ENCODE data around the gene RCAN2.

RCAN2 gene

DNA sequence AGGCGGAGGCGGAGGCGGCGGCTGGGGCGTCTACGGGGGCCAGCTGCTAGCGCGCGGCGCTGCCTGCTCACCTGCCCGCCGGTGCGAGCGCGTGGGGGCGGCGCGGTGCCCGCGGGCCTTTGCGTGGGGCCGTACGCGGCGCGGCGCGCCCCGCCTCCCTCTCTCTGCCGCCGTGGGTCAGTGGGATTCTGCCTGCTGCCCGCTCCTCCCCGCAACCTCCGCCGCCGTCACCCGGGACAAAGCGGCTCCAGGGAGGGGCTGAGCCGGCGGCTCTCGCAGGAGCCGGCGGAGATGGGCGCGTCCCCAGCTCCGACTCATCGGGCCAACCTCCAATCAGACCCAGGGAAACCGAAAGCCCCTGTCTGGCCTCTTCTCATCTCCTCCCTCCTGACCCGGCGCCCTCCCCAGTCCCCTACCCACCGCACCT is at the start of gene RCAN2:
TSS of gene RCAN2 (minus strand) at position 249 of the 427 bp plus-strand sequence.
- DNase-seq: peak in 50 of 58 donors; percentile 20 to 80 (median 60)

DNA sequence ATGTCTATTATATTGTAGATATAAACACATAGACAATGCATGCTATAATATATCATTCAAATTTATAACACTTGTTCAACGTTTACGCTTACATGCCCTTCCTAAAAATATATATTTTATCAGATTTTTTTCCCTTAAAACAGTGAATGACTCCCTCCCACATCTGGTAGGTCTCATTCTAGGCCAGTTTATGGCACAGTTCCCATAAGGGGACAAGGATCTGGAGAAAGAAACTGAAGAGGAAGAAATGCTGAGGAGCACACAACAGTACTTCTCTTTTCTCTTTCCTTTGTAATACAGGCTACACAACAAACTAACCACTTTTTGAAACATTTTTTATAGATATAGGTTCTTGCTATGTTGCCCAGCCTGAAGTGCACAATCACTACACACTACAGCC is 48.6 kb upstream of the RCAN2 start:
- DNase-seq: no peak

DNA sequence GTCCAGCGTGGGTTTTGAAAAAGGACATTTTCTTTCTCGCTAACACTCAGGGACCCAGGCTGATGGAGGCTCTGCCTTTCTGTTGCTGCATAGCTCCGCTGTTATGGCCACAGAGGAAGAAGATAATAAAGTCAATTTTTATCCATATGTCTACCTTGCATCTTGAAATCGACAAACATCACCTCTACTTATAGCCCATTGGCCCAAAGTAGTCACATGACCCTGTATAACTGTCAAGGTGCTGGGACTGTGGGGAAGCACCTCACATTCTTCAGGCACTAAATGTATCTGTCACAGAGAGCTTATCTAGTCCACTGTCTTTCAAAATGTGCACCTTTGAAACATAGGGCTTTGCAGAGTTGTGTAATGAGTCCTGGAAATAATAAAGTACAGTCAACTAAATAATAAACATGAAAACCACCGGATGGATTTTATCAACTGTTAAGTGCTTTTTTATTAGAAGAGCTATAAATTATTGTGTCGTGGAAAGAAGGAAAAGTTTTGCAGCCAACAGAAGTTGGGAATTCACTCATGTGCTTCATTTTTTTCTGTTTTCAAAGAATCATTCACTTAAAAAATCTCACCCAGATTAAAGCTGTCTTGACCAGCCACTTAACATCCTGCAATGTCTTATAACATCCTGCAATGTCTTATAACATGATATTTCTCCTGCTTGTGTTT is 47.7 kb upstream of the RCAN2 start:
- DNase-seq: no peak

DNA sequence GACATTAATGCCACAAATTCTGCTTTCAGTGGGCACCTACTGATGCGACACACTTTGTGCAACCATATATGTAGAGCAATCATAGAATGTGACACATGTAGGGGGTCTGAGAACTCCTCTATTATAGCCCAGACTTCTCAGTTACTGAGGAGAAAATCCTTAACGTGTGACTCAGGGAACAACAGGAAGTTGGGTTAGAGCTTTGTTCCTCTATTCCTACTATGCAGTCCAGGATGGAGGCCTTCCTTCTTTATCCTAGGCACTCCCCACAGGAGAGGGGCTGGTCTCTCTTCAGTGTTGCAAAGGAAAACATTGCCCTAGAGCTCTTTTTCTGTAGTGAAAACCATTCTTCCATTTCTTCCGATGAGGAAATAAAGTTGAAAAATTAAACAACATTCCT is 39.6 kb upstream of the RCAN2 start:
- no peak for DNase-seq

DNA sequence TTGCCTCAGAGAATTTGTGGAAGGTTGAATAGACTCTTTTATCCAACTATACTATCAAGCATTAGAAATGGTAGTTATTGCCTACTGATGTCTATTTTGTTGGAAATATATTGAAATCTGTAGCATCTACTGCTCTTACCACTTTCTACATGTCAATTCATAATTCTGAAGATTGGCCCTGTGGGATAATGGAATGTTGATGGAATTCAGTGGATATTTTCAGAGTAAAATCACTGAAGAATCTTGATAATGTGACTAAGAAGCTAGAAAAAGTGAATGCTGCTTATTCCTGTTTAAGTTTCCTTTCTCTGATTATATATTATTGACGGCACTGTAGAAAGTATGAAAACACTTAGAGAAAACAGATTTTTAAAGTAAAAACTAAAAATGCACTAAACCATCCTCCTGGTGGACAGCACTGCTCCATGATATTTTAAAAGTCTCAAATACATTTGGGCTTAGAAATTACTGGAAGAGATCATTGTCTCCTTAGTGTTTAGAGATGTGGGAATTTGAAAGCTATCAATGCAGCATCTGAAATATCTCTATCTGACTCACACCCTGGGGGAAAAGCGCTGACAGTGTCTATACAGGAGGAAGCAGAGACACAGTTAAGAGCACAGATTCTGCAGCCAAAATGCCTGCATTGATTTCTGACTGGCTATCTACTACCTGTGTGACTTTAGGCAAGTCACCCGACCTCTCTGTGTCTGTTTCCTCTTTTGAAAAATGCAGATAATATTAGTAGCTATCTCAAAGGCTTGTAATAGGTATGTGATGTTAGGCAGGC is 37.9 kb upstream of the RCAN2 start:
- DNase-seq: no peak

- DNase-seq: no peak
Observed at GRCh38 chr6:46526607-46527006, 35.4 kb upstream of the RCAN2 start.

- no peak for DNase-seq
Observed at GRCh38 chr6:46525583-46525982, 34.3 kb upstream of the RCAN2 start.

GRCh38 chr6:46521464-46521971 is 30.3 kb upstream of the RCAN2 start:
- no peak for DNase-seq

GRCh38 chr6:46517202-46517601 is 26.0 kb upstream of the RCAN2 start:
- no peak for DNase-seq

GRCh38 chr6:46513533-46513932 is 22.3 kb upstream of the RCAN2 start:
- DNase-seq: no peak

- DNase-seq: no peak
Observed at GRCh38 chr6:46511320-46511719, 20.1 kb upstream of the RCAN2 start.

DNA sequence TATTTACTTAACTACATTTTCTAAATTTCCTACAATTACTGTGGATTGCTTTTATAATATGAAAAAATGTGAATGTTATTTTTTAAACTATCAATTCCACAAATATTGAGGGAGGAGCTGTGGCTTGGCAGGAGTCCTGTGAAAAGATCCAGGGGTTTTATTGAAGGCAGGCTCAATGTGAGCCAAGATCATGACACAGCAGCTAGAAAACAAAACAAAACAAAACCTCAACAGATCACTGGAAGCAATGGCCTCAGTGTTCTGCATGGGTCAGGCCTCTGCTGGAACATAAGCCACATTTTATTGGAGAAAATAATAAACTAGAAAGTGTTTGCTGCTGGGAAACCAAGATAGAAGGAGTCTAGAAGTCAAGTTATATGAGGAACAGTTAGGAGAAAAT is 19.4 kb upstream of the RCAN2 start:
- peak in 20 of 58 donors; percentile 3 to 67 (median 34) for DNase-seq

- no peak for DNase-seq
Observed at GRCh38 chr6:46509981-46510510, 18.8 kb upstream of the RCAN2 start.

DNA sequence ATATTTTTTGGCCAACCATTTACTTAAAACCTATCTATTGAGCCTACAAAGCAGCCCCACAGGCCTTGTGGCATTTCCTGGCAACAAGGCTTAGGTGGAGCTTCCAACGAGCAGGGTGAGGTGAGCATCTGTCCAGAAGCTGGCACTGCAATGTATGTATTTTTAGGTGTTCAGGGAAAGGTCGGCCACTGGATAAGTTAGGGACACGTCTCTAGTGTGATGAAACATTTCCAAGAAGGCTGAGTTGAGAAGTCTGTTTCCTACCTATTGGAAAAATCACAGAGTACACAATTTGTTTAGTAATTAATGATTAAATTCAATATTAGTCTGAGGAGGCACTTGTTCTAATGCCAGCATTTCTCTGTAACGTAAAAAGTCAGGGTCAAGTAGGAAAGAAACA is 17.8 kb upstream of the RCAN2 start:
- DNase-seq: no peak

DNA sequence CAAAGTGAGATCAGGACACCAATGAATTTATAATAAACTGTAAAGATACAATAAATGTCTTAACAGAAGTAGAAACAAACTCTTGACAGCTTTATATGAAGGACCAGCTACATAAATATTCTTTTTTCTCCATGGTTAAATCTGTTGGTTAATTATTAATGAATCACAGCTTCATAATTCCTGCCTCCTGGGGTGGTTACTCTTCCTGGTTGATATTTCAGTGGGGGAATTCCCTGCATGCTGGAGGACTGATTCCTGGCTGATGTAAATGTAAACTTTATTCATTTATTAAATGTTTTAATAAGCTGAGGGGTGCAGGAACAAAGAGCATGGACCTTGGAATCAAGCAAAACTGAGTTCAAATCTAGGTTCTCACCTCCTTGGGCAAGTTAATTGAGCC is 16.2 kb upstream of the RCAN2 start:
- DNase-seq: no peak

GRCh38 chr6:46505693-46506512 is 14.7 kb upstream of the RCAN2 start:
- DNase-seq: no peak

GRCh38 chr6:46504242-46504641 is 13.0 kb upstream of the RCAN2 start:
- DNase-seq: no peak

DNA sequence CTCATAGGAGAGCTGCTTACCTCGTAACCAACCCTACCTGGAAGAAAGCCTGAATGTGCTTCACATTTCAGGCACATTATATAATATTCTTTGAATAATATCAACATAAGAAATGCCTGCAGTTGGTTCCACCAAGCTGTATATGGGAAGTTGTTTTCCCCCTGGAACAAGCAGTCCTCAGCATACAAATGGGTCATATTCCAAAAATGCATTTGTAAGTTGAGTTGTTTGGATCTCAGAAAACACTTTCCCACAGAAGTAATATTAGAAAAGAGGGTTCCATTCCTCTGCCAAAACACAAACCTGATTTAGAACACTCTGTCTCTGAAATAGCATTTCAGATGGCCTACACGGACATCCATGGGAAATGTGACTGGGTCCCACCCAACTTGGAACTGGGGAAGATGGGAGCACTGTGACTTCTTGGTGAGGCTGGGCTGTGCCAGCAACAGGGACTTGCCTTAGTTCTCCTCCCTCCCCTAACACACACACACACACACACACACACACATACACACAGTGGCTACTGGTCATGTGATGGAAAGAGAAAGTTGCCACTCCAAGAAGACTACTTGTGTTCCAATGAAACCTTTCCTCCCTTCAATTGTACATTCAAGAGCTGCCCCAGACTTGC is 11.4 kb upstream of the RCAN2 start:
- peak in 2 of 58 donors; percentile 3 to 24 for DNase-seq

GRCh38 chr6:46501136-46502089 is 10.2 kb upstream of the RCAN2 start:
- DNase-seq: no peak

GRCh38 chr6:46500382-46500781 is 9.1 kb upstream of the RCAN2 start:
- DNase-seq: no peak
